SK-N-SH (cell line): Measurements from ENCODE around the gene TBCD.

Experiments used
- CTCF ChIP-seq: fragments of 200-600 bp; sonication (generic); IDR thresholded peaks from 2 replicates; pipeline ENCODE4 v1.6.1; 2017; ENCODE audit warnings: antibody characterized with exemption, mild to moderate bottlenecking, moderate library complexity
- EP300 ChIP-seq, 2 experiments: IDR thresholded peaks; 2 replicates each; pipeline versions ENCODE4 v1.4.0 to v1.6.1; 2012; ENCODE audit warnings: borderline replicate concordance in 1 of 2, low read depth in 1 of 2, low read length in 1 of 2
- MAX ChIP-seq: IDR thresholded peaks from 2 replicates; pipeline ENCODE4 v1.4.0; 2012; ENCODE audit warnings: low read depth
- MXI1 ChIP-seq: IDR thresholded peaks from 2 replicates; pipeline ENCODE4 v1.6.1; 2012; ENCODE audit warnings: mild to moderate bottlenecking, low read depth, low read length, improper control_type of control experiment
- RFX5 ChIP-seq: IDR thresholded peaks from 2 replicates; pipeline ENCODE4 v1.6.1; 2012; ENCODE audit warnings: mild to moderate bottlenecking, improper control_type of control experiment, low read length
- SIN3A ChIP-seq: IDR thresholded peaks from 2 replicates; pipeline ENCODE4 v1.6.1; 2012; ENCODE audit warnings: low read depth, mild to moderate bottlenecking, low read length, moderate library complexity, borderline replicate concordance
- SMC3 ChIP-seq: IDR thresholded peaks from 2 replicates; pipeline ENCODE4 v1.6.1; 2012; ENCODE audit warnings: low read depth, low read length, improper control_type of control experiment
- TCF12 ChIP-seq: IDR thresholded peaks from 2 replicates; pipeline ENCODE4 v1.4.0; 2012
- TEAD4 ChIP-seq: IDR thresholded peaks from 2 replicates; pipeline ENCODE4 v1.4.0; 2012; ENCODE audit warnings: mild to moderate bottlenecking, borderline replicate concordance; ENCODE audit not compliant: insufficient read depth
- USF2 ChIP-seq: fragments of 150-350 bp; IDR thresholded peaks from 2 replicates; pipeline ENCODE4 v1.6.1; 2017; ENCODE audit warnings: antibody characterized with exemption, low read length, low read depth, borderline replicate concordance
- ZBTB33 ChIP-seq: IDR thresholded peaks from 2 replicates; pipeline ENCODE4 v1.4.0; 2012; ENCODE audit warnings: low read depth, borderline replicate concordance

- TF ChIP-seq CTCF (no peak), USF2 (no peak), RFX5 (no peak), ZBTB33 (no peak), MXI1 (no peak), EP300 (IDR thresholded peaks at IDR 0.05; ENCODE audit: borderline replicate concordance in 1 of 2, low read depth in 1 of 2, low read length in 1 of 2) (no peak), TCF12 (no peak), SMC3 (no peak), TEAD4 (no peak), MAX (no peak), SIN3A (no peak)
These were observed 170.8 kb downstream of the TBCD start for GRCh38 chr17:82922646-82923045.
